AML-193 (cell line): ENCODE data around the gene OBSL1.

Experiments
- DNase-seq, 2 experiments: peaks; one replicate each; lab custom pipeline; 2025; lab: John Stamatoyannopoulos, UW

OBSL1 gene

GRCh38 chr2:219596954-219597551, 25.7 kb upstream of the OBSL1 start:
- peak; percentile 35 to 39 for DNase-seq

- DNase-seq, result no peak
These were observed 23.9 kb upstream of the OBSL1 start for GRCh38 chr2:219595256-219595655.

GRCh38 chr2:219593154-219593553, 21.8 kb upstream of the OBSL1 start:
- no peak for DNase-seq

GRCh38 chr2:219592736-219593135, 21.4 kb upstream of the OBSL1 start:
- DNase-seq, result no peak

GRCh38 chr2:219591091-219591490, 19.8 kb upstream of the OBSL1 start:
- no peak for DNase-seq

GRCh38 chr2:219581346-219581745, 10.0 kb upstream of the OBSL1 start:
- no peak for DNase-seq

- DNase-seq, result peak; percentile 55 to 60
These were observed 7.7 kb upstream of the OBSL1 start for GRCh38 chr2:219578811-219579613.

- no peak for DNase-seq
These were observed 5.4 kb upstream of the OBSL1 start for GRCh38 chr2:219576505-219577388.

GRCh38 chr2:219575566-219576504, 4.5 kb upstream of the OBSL1 start:
- no peak for DNase-seq

GRCh38 chr2:219574484-219575311, 3.4 kb upstream of the OBSL1 start:
- no peak for DNase-seq

- DNase-seq, result peak in 1 of 2 experiments; percentile 25
These were observed 1.8 kb upstream of the OBSL1 start for GRCh38 chr2:219573166-219573565.

GRCh38 chr2:219572237-219573001, 1.1 kb upstream of the OBSL1 start, which contains the start of gene INHA:
TSS of gene INHA (plus strand) at chr2:219572310. CDS start at chr2:219572375, 65 bp downstream.
- no peak for DNase-seq

GRCh38 chr2:219570924-219571310, 422 bp downstream of the OBSL1 start:
- no peak for DNase-seq

GRCh38 chr2:219570194-219570923, 980 bp downstream of the OBSL1 start:
- DNase-seq, result no peak

- DNase-seq, result no peak
These were observed 1.7 kb downstream of the OBSL1 start for GRCh38 chr2:219569635-219570034.

GRCh38 chr2:219569041-219569440, 2.3 kb downstream of the OBSL1 start:
- no peak for DNase-seq

GRCh38 chr2:219567791-219568361, 3.5 kb downstream of the OBSL1 start:
- no peak for DNase-seq

GRCh38 chr2:219567131-219567530, 4.2 kb downstream of the OBSL1 start:
- no peak for DNase-seq

- DNase-seq, result no peak
These were observed 4.7 kb downstream of the OBSL1 start for GRCh38 chr2:219566640-219567039.
